Dermis blood vessel endothelial cell (primary cell): ENCODE data around the gene ZNF280A. TPM values are rescaled to one million over a fixed set of nuclear protein-coding genes. Genes with fewer than 3 reads are reported as not detected.
"Not testable (repeated sequence)": the region's sequence is repeated elsewhere in the genome, so short reads cannot be mapped to it uniquely, and the experiment has no call there.

ENCODE experiments used
- DNase-seq: peaks from one replicate; pipeline ENCODE4 v3.0.0; 2010
- total RNA-seq: library from RNA; depleted of rRNA; stranded (reverse); fragments of >200 nt; gene quantifications from 2 replicates; pipeline ENCODE4 v1.2.3, GENCODE V29; 2014

The ZNF280A gene
- total RNA-seq, 1 donor from 2014 or later, result not detected

DNA sequence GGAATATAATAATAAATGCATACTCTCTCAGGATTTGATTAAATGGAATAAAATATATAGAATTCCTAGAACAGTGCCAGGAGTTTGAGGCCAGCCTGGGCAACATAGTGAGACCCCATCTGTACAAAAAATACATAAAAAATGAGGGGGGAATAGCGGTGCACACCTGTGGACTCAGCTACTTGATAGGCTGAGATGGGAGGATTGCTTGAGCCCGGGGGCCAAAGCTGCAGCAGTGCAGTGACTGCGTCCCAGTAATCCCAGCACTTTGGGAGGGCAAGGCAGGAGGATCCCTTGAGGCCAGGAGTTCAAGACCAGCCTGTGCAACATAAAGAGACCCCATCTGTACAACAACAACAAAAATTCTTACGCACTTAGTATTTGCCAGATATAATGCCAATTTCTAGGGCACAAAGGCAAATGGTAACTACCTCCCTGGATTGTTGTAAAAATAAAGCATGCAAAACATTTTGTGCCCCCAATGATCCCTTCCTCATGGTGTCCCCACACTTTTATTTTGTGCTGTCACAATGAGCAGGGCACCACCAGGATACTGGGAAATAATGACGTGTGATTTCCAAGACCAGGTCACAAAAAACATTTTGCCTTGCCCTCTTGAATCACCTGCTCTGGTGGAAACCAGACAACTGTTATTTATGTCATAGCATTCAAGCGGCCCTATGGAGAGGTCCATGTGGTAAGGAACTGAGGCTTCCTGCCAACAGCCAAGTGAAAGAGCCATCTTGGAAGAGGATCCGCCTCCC is 18.3 kb upstream of the ZNF280A start:
- no peak for DNase-seq

DNA sequence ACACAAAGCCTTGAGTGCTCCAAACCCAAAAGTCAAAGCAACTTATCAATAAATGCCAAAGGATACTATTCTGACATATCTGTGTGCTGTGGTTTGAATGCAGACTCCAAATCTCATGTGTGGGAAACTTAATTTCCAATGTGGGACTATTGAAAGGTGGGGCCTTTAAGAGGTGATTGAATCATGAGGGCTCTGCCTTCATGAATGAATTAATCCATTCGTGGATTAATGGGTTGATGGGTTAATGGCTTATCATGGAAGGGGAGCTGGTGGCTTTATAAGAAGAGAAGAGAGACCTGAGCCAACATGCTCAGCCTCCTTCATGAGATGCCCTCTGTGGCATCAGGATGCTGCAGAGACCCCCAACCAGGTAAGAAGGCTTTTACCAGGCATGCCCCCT is 16.8 kb upstream of the ZNF280A start:
- no peak for DNase-seq

DNA sequence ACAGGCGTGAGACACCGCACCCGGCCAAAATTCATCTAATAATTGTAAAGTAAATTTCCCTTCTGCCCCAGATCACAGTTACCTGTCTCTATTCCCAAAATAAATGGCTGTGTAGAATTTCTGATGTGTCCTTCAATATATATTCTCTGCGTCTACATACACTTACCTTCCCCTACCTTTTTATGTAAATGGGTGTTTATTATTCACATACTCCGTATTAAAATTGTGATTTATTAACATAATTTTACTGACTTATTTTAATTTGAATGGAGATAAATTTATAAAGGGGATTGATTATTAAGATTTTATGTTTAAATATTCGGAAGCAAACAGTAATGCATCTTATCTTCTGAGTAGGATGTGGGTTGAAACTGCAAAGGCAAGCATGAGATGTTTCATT is 16.4 kb upstream of the ZNF280A start:
- no peak for DNase-seq

DNA sequence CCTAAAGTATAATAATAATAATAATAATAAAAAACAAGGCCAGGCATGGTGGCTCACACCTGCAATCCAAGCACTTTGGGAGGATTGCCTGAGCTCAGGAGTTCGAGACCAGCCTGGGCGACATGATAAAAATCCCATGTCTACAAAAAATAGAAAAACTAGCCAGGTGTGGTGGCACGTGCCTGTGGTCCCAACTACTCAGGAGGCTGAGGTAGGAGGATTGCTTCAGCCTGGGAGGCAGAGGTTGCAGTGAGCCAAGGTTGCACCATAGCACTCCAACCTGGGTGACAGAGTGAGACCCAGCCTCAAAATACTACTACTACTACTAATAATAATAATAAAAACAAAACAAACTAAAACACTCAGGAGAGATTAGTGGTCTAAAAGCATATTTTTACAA is 15.6 kb upstream of the ZNF280A start:
- no peak for DNase-seq

DNA sequence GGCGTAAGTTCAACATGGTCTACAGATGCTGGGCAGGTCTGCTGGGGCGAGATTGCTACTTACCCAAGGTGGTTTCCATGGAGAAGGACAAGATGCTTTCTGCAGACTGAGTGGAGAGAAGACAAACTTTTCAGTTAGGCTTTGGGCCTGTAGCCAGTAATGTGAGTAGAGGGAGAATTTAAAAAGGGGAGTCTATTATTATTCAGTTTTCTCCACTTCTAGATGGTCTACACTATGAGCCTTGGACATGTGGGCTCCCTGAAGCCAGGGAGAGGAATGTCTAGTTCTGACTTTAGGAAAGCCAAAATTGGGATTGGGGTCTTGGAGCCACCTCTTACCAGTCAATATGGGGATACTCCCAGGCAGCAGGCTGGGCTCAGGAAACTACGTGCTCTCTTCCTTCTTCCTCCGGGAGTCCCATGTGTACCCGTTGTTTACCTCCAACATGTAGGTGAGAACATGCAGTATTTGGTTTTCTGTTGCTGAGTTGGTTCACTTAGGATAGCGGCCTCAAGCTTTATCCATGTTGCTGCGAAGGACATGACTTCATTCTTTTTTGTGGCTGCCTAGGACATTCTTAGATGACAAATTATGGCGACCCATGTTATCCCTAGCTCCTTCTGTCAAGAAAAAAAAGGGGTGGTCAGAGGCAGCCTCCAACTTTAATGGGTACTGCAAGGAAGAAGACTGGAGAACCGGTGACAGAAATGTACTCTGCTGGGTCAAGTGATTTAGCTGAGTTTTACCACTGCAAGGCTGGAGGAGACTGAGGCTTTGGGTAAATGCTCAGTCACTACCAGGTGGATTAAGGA is 14.7 kb upstream of the ZNF280A start:
- no peak for DNase-seq

DNA sequence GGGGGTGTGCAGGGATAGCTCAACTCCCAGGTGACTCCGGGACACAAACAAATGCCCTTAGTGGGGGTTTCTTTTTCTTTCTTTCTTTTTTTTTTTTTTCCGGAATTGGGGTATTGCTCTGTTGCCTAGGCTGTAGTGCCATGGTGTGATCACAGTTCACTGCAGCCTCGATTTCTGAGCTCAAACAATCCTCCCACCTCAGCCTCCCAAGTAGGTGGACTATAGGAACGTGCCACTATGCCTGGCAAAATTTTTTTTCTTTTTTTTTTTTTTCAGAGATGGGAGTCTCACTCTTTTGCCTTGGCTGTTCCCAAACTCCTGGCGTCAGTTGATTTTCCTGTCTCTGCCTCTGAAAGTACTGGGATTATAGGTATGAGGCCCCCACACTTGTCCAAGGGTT is 13.8 kb upstream of the ZNF280A start:
- no peak for DNase-seq

DNA sequence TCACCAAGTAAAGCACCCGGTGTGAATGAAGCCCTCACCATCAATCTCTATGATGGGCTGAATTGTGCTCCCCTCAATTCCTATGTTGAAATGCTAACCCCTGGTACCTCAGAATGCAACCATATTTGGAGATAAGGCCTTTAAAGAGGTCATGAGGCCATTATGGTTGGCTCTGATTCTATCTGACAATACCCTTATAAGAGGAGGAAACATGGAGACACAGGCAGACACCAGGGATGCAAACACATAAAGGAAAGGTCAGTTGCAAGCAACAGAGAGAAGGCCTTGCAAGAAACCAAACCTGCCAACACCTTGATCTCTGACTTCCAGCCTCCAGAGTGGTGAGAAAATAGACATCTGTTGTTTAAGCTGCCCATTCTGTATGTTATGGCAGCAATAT is 13.3 kb upstream of the ZNF280A start:
- no peak for DNase-seq

DNA sequence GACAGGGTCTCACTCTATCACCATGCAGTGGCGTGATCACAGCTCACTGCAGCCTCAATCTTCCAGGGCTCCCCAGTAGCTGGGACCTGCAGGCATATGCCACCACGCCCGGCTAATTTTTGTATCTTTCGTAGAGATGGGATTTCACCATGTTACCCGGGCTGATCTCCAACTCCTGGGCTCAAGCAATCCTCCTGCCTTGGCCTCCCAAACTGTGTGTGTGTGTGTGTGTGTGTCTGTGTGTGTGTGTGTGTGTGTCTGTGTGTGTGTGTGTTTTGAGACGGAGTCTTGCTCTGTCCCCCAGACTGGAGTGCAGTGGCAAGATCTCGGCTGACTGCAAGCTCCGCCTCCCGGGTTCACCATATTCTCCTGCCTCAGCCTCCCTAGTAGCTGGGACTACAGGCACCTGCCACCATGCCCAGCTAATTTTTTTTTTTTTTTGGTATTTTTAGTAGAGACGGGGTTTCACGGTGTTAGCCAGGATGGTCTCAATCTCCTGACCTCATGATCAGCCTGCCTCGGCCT is 12.5 kb upstream of the ZNF280A start:
- not testable (repeated sequence) for DNase-seq

DNA sequence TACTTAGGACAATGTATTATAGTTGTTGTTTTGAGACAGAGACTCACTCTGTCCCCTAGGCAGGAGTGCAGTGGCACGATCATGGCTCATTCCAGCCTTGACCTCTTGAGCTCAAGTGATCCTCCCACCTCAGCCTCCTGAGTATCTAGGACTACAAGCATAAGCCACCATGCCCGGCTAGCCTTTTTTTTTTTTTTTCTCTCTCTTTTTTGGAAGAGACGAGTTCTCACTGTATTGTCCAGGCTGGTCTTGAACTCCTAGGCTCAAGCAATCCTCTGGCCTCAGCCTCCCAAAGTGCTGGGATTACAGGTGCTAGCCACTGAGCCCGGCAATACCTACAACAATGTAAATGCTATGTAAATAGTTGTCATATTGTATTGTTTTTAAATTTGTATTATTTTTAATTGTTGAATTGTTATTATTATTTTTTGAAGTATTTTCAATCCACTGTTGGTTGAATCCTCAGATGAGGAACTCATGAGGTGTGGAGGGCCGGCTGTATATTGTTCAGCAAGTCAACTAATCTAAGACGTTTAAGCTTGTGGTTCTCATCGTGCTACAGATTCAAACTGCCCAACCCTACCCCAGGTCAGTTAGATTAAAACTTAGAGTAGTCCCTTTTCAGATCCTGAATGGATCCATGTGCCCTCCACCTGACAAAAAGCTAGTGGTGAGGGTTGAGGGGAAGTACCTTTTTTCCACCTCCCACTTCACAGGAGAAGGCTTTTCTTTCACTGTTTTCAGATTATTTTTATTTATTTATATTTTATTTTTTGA is 11.9 kb upstream of the ZNF280A start:
- no peak for DNase-seq

DNA sequence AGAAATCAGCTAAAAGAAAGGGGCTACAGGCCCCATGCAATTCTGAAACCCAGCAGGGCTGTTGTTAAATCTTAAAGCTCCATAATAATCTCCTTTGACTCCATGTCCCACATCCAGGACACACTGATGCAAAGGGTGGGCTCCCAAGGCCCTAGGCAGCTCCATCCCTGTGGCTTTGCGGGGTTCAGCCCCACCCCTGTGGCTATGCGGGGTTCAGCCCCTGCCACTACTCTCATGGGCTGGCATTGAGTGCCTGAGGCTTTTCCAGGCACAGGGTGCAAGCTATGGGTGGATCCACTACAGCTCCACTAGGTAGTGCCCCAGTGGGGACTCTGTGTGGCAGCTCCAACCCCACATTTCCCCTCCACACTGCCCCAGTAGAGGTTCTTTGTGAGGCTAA is 8.7 kb upstream of the ZNF280A start:
- no peak for DNase-seq

DNA sequence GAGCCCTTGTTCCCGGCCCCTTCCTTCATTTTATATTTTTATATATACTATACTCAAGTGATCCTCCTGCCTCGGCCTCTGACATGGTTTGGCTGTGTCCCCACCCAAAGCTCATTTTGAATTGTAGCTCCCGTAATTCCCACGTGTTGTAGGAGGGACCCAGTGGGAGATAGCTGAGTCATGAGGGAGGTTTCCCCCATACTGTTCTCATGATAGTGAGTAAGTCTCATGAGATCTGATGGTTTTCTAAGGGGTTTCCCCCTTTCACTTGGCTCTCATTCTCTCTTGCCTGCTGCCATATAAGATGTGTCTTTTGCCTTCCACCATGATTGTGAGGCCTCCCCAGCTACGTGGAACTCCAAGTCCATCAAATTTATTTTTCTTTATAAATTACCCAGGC is 7.2 kb upstream of the ZNF280A start:
- DNase-seq, result no peak

DNA sequence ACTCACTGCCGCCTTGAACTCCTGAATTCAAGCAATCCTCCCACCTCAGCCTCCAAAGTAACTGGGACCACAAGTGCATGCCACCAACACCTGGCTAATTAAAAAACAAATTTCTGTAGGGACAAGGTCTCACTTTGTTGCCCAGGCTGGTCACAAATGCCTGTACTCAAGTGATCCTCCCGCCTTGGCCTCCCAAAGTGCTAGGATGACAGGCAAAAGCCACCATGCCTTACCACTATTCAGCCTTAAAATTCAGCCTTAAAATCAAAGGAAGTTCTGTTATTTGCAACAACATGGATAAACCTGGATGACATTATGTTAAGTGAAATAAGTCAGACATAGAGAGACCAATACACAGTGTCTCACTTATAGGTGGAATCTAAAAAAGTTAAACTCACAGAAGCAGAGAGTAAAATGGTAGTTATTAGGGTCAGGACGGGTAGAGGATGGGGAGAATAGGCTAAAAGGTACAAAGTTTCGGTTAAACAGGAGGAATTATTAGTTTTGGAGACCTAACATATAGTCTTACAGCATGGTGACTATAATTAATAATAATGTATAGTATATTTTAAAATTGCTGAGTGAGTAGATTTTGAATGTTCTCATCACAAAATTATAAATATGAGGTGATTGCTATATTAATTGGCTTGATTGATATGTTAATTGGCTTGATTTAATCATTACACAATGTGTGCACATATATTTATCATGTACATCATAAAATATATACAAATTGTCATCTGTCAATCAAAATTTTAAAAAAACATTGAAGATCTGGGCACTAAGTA is 6.2 kb upstream of the ZNF280A start:
- DNase-seq, result no peak

DNA sequence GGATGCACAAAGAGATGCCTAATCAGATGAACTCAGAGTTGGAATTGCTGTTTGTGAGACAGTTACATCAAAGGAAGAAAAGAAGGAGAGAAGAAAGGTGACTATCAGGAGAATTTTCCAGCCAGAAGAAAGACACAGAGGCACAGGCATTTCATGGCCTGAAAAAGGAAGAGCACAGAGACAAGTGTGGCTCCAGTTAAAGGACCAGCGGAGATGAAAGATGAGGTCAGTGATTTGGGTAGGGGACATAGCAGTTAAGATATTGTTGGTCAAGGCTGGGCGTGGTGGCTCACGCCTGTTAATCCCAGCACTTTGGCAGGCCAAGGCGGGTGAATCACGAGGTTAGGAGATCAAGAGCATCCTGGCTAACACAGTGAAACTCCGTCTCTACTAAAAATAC is 3.4 kb upstream of the ZNF280A start:
- DNase-seq, result no peak

DNA sequence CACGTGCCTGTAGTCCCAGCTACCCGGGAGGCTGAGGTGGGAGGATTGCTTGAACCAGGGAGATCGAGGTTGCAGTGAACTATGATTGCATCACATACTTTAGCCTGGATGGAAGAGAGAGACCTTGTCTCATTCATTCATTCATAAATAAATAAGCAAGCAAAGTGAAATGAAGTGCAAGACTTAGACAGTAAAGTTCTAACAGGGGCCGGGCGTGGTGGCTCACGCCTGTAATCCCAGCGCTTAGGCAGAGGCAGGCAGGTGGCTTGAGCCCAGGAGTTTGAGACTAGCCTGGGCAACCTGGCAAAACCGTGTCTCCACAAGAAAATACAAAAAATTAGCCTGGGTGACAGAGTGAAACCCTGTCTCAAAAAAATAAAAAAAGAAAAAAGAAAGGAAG is 1.6 kb upstream of the ZNF280A start:
- DNase-seq, result no peak

DNA sequence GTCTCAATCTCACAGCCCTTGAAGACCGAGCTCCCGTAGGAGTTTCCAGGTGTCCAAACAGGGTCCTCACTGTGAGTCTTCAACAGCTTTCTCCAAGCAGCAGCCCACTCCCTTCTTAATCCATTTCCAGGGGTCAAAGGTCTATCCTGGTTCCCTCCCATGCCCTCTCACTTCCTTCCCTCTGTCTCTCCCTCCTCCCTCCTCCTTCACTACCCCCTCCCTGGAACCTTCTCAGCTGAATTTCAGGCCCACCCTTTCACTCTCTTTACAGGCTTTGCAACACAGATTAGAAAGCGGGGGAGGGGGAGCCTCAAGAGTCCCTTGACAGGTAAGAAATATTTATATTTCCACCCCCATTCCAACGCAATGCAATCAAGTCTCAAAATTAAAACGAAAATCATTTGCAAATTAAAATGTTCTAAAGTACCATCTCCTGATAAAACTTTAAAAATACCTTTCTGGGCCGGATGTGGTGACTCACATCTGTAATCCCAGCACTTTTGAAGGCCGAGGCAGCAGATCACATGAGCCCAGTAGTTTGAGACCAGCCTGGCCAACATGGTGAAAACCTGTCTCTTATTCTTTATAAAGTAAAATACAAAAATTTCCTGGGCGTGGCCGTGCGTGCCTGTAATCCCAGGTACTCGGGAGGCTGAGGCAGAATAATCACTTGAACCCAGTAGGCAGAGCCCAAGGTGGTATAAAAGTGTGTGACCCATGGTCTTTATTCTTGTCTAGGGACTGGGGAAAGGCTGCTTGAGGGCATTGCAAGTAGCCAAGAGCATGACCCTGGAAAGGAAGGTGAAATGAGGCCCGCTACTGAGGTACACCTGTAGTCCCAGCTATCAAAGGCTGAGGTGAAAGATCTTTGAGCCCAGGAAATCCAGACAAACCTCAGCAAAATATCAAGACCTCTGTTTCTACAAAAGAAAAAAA is 865 bp upstream of the ZNF280A start:
- peak; percentile 16 for DNase-seq

DNA sequence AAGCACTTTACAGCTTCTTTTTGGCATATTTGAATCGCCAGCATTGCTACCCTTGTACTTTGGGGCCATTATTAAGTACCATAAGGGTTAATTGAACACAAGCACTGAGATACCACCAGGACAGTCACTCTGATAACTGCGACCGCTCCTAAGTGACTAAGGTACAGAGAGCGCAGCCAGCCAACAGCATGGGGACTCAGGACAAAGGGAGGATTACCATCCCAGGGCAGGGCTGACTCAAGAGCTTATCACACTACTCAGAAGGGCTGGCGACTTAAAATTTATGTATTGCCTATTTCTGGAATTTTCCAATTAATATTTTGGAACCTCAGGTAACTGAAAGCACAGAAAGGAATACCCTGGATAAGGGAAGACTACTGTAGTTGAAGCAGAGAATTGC is 479 bp downstream of the ZNF280A start:
- no peak for DNase-seq

DNA sequence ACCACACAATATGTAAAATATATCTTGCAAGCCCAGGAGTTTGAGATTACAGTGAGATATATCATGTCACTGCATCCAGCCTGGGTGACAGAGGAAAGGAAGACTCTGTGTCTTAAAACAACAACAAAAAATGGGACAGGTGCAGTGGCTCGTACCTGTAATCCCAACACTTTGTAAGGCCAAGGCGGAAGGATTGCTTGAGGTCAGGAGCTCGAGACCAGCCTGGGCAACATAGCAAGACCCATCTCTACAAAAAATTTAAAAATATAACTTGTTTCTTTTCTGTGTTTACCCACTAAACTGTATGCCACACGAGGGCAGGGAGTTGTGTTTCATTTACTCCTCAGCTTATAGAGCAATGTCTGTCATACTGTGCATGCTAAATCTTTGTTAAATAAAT is 3.1 kb downstream of the ZNF280A start:
- no peak for DNase-seq

DNA sequence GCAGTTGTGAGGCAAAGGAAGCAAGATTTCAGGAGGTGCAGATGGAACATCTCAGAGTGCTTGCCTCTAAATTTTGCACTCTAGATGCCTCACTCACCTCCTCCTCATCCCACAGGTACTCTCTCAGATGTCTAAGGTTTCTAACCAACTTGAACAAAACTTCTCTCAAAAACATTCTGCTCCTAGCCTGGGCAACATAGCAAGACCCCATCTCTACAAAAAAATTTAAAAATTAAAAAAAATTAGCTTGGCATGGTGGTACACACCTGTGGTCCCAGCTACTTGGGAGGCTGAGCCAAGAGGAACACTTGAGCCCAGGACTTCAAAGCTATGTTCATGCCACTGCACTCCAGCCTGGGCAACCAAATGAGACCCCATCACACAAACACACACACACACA is 4.2 kb downstream of the ZNF280A start:
- no peak for DNase-seq

DNA sequence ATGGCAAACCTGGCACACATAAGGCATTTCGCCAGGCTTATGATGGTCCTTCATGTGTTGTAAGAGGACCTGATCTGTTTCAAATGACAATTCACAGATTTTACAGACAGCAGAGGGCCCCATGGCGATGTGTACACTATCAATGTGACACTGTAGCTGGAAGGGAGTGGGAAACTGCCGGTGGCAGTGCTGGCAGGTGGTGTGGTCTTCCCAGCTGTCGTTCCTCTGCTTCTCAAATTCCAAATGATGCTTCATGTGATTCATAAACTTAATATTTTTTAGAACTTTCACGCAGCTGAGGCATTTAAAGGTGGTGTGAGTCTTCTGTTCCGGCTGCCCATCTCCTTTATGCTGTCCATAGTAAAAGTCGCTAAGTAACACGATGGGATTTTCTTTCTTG is 5.6 kb downstream of the ZNF280A start:
- not testable (repeated sequence) for DNase-seq

DNA sequence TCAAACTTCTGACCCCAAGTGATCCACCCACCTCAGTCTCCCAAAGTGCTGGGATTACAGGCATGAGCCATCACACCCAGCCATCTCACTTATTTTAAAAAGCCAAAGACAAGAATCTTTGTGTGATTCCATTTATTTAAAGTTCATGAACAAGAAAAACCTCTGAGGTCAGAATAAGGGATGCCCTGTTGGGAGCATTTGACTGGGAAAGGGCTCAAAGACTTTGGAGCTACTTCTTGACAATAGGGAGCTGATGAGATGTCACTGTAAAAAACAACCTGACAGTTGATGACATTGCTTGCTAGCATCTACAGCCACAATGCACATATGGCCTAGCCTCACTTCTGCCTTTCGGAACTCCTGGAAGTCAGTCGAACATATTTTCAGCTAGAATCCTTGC is 6.5 kb downstream of the ZNF280A start:
- no peak for DNase-seq

DNA sequence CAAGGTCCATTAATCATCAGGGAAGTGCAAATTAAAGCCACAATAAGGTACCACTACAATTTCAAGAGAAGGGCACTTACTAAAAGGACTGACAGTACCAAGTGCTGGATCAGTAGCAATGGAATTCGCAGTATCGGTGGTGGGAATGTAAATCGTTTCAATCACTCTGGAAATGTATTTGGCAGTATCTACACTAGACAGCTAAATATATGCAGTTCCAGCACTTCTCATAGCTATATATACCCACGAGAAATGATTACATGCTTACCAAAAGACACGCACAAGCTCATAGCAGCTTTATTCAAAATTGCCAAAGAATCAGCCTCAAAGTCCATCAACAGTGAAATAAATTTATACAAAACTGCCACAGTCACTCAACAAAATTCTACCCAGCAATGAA is 7.1 kb downstream of the ZNF280A start:
- DNase-seq, result no peak
